SU-DHL-6 (cell line): ENCODE measurements around the gene RHBDD2.

Experiments used
- CTCF ChIP-seq: fragments of 200-600 bp; sonication (generic); IDR thresholded peaks from one replicate; pipeline ENCODE4 v1.5.1; 2017; ENCODE audit warnings: antibody characterized with exemption, mild to moderate bottlenecking, low read length, moderate library complexity; ENCODE audit not compliant: insufficient read depth, poor library complexity, severe bottlenecking
- EZH2phosphoT487 ChIP-seq: fragments of 200-600 bp; sonication (generic), shearing (Covaris generic); conservative IDR thresholded peaks from 2 replicates; pipeline ENCODE4 v1.6.1; 2018; ENCODE audit warnings: mild to moderate bottlenecking, antibody characterized with exemption, low read length, moderate library complexity, mixed read lengths

- TF ChIP-seq CTCF (no peak), EZH2phosphoT487 (no peak)
These were observed 42.0 kb upstream of the RHBDD2 start for GRCh38 chr7:75836798-75837197.
